Heart left ventricle (tissue), 16 donors: ENCODE measurements around the gene TTLL11. TPM values are rescaled to one million over a fixed set of nuclear protein-coding genes. Genes with fewer than 3 reads are reported as not detected.

Experiments used
- ATAC-seq, 4 donors: fragments of 200-7000 bp; cut with Tn5 transposase; one replicate each; pipeline ENCODE4 v1.9.1; 2020 to 2022; ENCODE audit warnings: moderate library complexity in 4 of 4, mild to moderate bottlenecking in 3 of 4, moderate number of reproducible peaks in 1 of 4
- DNase-seq, 5 donors: peaks; one replicate each; pipeline ENCODE4 v3.0.0-alpha.2; 2020
- H3K27ac ChIP-seq, 12 donors: fragments of 200-600 bp; sonication (generic) in 4 of 12; one replicate each; pipeline versions ENCODE4 v1.5.0 to v1.8.0; 2016 to 2022; ENCODE audit warnings: mild to moderate bottlenecking in 2 of 12
- H3K27me3 ChIP-seq, 9 donors: fragments of 200-600 bp; sonication (generic) in 2 of 9; one replicate each; pipeline versions ENCODE4 v1.5.1 to v1.8.0; 2016 to 2022; ENCODE audit warnings: mild to moderate bottlenecking in 3 of 9
- H3K36me3 ChIP-seq, 9 donors: fragments of 200-600 bp; sonication (generic) in 2 of 9; one replicate each; pipeline versions ENCODE4 v1.5.0 to v1.8.0; 2018 to 2022; ENCODE audit warnings: mild to moderate bottlenecking in 2 of 9
- H3K4me1 ChIP-seq, 12 donors: fragments of 200-600 bp; sonication (generic) in 4 of 12; one replicate each; pipeline versions ENCODE4 v1.5.0 to v1.8.0; 2016 to 2022; ENCODE audit warnings: mild to moderate bottlenecking in 3 of 12
- H3K4me3 ChIP-seq, 12 donors: fragments of 200-600 bp; sonication (generic) in 4 of 12; one replicate each; pipeline versions ENCODE4 v1.5.0 to v1.8.0; 2017 to 2022; ENCODE audit warnings: mild to moderate bottlenecking in 9 of 12, moderate library complexity in 4 of 12
- H3K9me3 ChIP-seq, 12 donors: fragments of 200-600 bp; sonication (generic) in 4 of 12; one replicate each; pipeline versions ENCODE4 v1.5.0 to v1.8.0; 2016 to 2022; ENCODE audit warnings: mild to moderate bottlenecking in 1 of 12
- POLR2A ChIP-seq, 2 donors: fragments of 450-650 bp; IDR thresholded peaks; one replicate each; pipeline ENCODE4 v1.6.1; 2017; ENCODE audit warnings: antibody characterized with exemption in 2 of 2, mild to moderate bottlenecking in 2 of 2, moderate library complexity in 2 of 2
- WGBS, 4 donors: extraction: QIAGEN DNeasy Blood & Tissue Kit in 2 of 4; methylation state at CpG; one replicate each; pipeline versions ENCODE4 v1.1.5 to v1.1.7; 2013 to 2018; 5-methylcytosine and 5-hydroxymethylcytosine counted together
- intact Hi-C, 10 donors: fragments of 100-400 bp; cut with DNase I; formaldehyde crosslinking; loops; one replicate each; pipeline versions ENCODE4 v1.11.1 to v1.14.2; 2022
- polyA plus RNA-seq, 2 donors: library from polyadenylated mRNA; stranded (reverse); fragments of 200-250 nt; gene quantifications; one replicate each; pipeline ENCODE4 v1.2.3, GENCODE V29; 2013
- total RNA-seq, 9 donors: library from RNA; depleted of rRNA in 2 of 9; stranded (reverse); fragments of >200 nt in 2 of 9; fragmentation: NEBNext Ultra II Directional in 3 of 9; extraction: Animal tissue kit (Norgen Biotek cat#: 25700) in 3 of 9; gene quantifications; one replicate each; pipeline versions ENCODE4 v1.1.0 to v1.2.4, GENCODE V29; 2016 to 2023
- TF ChIP-seq, protein P1 (sequence below), 12 donors: fragments of 200-600 bp; sonication (generic) in 4 of 12; IDR thresholded peaks; one replicate each; pipeline versions ENCODE4 v1.5.0 to v1.8.0; 2018 to 2022; ENCODE audit warnings: antibody characterized with exemption in 12 of 12, mild to moderate bottlenecking in 5 of 12
- donor health status: ischemic (EF 13 %, LVEDD 7.1; RV severe dilation, severe dysfunction).
- donor health status: healthy with polysubstance abuse.
- donor health status: DM: no; HTN: yes; CAD: no.
- donor health status: DM: no; HTN: no; CAD: no.
- donor health status: ischemic (EF 25% LVEDD 6.9; RV normal size, moderate dysfunction).
- donor health status: ischemic (EF 25% LVEDD 5.7; RV mildly dilated, moderate dysfunction).
- donor health status: healthy.
- donor health status: DM: yes; HTN: yes; CAD: no.
- donor health status: ischemic (EF 35%, LVEDD 5.7; RV mildly dilated, moderate dysfunction).
- donor health status: nonischemic (EF 11% LVEDD 7.7; RV severe dilation, severe dysfunction).
- donor health status: DM: yes; HTN: yes; CAD: no.
- donor health status: PGD.
- donor health status: ischemic (EF 29% LVEDD 5.4; RV normal size, mild dysfunction).
- donor health status: nonischemic (EF 23%, LVEDD 6.1; RV moderate dilation, normal function).

TTLL11 gene
- total and polyA plus RNA-seq, 11 donors = 2.7 to 10.9 (median 7.9) TPM

GRCh38 chr9:122138560-122139268, 45.6 kb upstream of the TTLL11 start:
- 73 to 81% (median 76%) methylated on average over 10 of the region's 10 CpGs for WGBS, 4 donors
- Histone ChIP-seq H3K9me3 (no peaks in the 10 kb centered on the region), H3K4me1 (peaks cover 7 to 51% (median 34%) of the 10 kb centered on the region in 12 donors), H3K4me3 (no peak overlapping the region), H3K27me3 (no peaks in the 10 kb centered on the region), H3K27ac (no peak overlapping the region), H3K36me3 (peaks cover 0 to 22% (median 19%) of the 10 kb centered on the region in 9 donors)
- intact Hi-C loops = loop anchor here in 1 of 10 donors (10.0 kb wide), 1 partner anchor 116 kb away; no protein-coding TSS in a partner anchor
- DNase-seq (no peak), ATAC-seq (no peak)
- TF ChIP-seq POLR2A (IDR thresholded peaks at IDR 0.05) = no peak
- TF ChIP-seq, protein P1, sequence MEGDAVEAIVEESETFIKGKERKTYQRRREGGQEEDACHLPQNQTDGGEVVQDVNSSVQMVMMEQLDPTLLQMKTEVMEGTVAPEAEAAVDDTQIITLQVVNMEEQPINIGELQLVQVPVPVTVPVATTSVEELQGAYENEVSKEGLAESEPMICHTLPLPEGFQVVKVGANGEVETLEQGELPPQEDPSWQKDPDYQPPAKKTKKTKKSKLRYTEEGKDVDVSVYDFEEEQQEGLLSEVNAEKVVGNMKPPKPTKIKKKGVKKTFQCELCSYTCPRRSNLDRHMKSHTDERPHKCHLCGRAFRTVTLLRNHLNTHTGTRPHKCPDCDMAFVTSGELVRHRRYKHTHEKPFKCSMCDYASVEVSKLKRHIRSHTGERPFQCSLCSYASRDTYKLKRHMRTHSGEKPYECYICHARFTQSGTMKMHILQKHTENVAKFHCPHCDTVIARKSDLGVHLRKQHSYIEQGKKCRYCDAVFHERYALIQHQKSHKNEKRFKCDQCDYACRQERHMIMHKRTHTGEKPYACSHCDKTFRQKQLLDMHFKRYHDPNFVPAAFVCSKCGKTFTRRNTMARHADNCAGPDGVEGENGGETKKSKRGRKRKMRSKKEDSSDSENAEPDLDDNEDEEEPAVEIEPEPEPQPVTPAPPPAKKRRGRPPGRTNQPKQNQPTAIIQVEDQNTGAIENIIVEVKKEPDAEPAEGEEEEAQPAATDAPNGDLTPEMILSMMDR (IDR thresholded peaks at IDR 0.05) = no peak

DNA sequence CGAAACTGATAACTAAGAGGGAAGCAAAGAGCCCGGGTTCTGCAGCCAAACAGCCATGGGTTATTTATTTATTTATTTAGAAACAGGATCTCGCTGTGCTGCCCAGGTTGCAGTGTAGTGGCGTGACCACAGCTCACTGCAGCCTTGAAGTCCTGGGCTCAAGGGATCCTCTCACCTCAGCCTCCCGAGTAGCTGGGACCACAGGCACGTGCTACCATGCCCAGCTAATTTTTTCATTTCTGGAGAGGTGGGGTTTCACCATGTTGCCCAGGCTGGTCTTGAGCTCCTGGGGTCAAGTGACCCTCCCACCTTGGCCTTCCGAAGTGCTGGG, 42.4 kb upstream of the TTLL11 start:
- intact Hi-C loops = loop anchor here in 1 of 10 donors (10.0 kb wide), 1 partner anchor 119 kb away; no protein-coding TSS in a partner anchor
- Histone ChIP-seq H3K27ac (no peak overlapping the region), H3K4me1 (peaks cover 0 to 49% (median 33%) of the 10 kb centered on the region in 12 donors), H3K4me3 (no peak overlapping the region), H3K27me3 (no peaks in the 10 kb centered on the region), H3K9me3 (no peaks in the 10 kb centered on the region), H3K36me3 (no peaks in the 10 kb centered on the region)
- TF ChIP-seq, protein P1 (IDR thresholded peaks at IDR 0.05) = no peak
- no peak for TF ChIP-seq POLR2A (IDR thresholded peaks at IDR 0.05)
- ATAC-seq (no peak), DNase-seq (no peak)
- WGBS, 4 donors = 93 to 95% (median 94%) methylated on average over 7 of the region's 7 CpGs

DNA sequence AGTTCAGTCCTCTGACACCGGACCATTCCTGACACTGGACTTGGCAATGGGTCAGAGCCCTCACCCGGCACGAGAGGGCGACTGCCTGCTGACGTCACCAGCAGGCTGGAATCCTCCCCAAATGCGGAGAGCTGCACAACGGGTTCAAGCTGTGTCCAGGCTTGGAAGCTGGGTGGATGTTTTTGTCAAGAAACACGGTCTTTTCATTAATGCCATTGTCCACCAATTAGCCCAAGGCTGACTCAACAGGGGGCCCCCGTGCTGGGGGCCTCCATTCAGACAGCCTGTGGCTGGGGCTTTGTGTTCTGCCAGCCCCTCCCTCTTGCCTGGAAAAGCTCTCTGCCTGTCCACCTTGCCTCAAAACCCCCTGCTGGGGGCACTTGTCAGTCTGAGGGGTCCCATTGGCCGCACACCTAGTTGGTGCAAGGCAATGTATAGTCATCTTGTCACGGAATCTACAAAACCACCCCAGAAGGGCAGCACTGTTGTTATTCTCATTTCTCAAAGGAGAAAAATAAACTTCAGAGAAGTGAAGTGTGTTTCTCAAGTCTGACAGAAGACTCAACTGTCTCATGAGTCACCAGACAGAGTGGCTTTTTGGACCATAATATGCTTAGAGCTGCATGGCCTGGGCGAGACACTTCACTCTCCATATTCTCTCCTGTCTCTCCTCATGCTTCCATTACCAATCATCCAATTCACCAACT, 41.9 kb upstream of the TTLL11 start:
- DNase-seq = no peak
- ATAC-seq = no peak
- Histone ChIP-seq H3K4me3 (no peak overlapping the region), H3K27ac (no peak overlapping the region), H3K4me1 (peaks cover 0 to 46% (median 30%) of the 10 kb centered on the region in 12 donors), H3K36me3 (no peaks in the 10 kb centered on the region), H3K9me3 (no peaks in the 10 kb centered on the region), H3K27me3 (no peaks in the 10 kb centered on the region)
- 53 to 73% (median 56%) methylated on average over 7 to 12 of the region's 12 CpGs for WGBS, 4 donors
- intact Hi-C loops = loop anchor here in 1 of 10 donors (10.0 kb wide), 1 partner anchor 120 kb away; no protein-coding TSS in a partner anchor
- TF ChIP-seq, protein P1 (IDR thresholded peaks at IDR 0.05) = no peak
- TF ChIP-seq POLR2A (IDR thresholded peaks at IDR 0.05) = no peak

GRCh38 chr9:122133984-122134535, 41.0 kb upstream of the TTLL11 start:
- Histone ChIP-seq H3K27me3 (no peaks in the 10 kb centered on the region), H3K4me3 (no peak overlapping the region), H3K36me3 (no peaks in the 10 kb centered on the region), H3K4me1 (peaks cover 0 to 49% (median 30%) of the 10 kb centered on the region in 12 donors), H3K27ac (peak overlapping the region in 7 of 12 donors; percentile 19 to 58 (median 52)), H3K9me3 (no peaks in the 10 kb centered on the region)
- no peak for TF ChIP-seq POLR2A (IDR thresholded peaks at IDR 0.05)
- TF ChIP-seq, protein P1 (IDR thresholded peaks at IDR 0.05) = no peak
- 50 to 57% (median 54%) methylated on average over 16 to 17 of the region's 17 CpGs for WGBS, 4 donors
- intact Hi-C loops = loop anchor here in 1 of 10 donors (10.0 kb wide), 1 partner anchor 121 kb away; no protein-coding TSS in a partner anchor
- ATAC-seq (no peak), DNase-seq (no peak)
